D721Med (cell line): ENCODE measurements around the gene IPO9.

ENCODE experiments used
- DNase-seq: peaks from one replicate; pipeline ENCODE4 v3.0.0; 2011; ENCODE audit warnings: low spot score; ENCODE audit not compliant: insufficient read length
- FAIRE-seq: peaks from 2 replicates; lab custom pipeline; 2011; peaks lifted over from hg19 to GRCh38; lab: Jason Lieb, UNC
- TF ChIP-seq, protein P1 (sequence below): IDR thresholded peaks from 2 replicates; pipeline ENCODE4 v1.5.1; 2012; ENCODE audit warnings: mild to moderate bottlenecking, control low read depth; ENCODE audit not compliant: insufficient read depth; ENCODE audit errors: missing control alignments

Gene IPO9

DNA sequence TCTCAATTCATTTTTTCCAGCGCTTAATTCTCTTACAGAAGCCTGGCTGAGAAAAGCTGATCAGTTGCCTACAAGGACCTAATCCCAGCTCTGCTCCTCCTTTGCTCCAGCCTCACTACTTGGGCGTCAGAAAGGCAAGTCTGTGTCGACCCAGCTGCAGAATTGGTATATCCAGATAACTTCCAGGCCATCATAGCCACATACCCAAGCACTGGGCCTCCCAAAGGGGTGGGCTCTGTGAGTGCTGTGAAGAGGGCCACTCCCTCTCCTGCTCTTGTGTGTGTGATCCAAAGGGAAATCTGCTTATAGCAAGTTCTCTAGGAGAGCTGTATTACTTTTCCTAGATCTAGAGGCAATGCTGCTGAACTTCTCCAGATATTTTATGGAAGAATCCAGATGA is 99.3 kb downstream of the IPO9 start:
- DNase-seq = no peak
- peak; percentile 96 for FAIRE-seq
- TF ChIP-seq, protein P1, sequence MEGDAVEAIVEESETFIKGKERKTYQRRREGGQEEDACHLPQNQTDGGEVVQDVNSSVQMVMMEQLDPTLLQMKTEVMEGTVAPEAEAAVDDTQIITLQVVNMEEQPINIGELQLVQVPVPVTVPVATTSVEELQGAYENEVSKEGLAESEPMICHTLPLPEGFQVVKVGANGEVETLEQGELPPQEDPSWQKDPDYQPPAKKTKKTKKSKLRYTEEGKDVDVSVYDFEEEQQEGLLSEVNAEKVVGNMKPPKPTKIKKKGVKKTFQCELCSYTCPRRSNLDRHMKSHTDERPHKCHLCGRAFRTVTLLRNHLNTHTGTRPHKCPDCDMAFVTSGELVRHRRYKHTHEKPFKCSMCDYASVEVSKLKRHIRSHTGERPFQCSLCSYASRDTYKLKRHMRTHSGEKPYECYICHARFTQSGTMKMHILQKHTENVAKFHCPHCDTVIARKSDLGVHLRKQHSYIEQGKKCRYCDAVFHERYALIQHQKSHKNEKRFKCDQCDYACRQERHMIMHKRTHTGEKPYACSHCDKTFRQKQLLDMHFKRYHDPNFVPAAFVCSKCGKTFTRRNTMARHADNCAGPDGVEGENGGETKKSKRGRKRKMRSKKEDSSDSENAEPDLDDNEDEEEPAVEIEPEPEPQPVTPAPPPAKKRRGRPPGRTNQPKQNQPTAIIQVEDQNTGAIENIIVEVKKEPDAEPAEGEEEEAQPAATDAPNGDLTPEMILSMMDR = no peak

DNA sequence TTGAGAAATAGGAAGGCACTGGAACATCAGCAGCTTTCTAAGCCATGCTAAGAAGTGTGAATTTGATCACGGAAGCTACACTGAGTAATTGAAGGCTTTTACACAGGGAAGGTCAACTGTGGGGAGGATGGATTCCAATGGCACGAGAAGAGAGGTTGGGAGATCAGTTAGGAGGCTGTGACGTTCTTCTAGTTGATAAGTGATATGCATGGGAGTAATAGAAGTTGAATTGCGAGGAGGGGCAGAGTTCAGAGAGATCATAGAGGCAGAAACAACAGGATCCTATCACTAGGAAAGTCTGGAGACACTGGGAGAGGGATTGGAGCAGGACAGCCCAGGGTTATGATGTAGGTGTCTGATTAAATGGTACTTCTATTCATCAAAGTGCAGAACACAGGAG is 101.2 kb downstream of the IPO9 start:
- TF ChIP-seq, protein P1 = no peak
- FAIRE-seq (no peak), DNase-seq (no peak)

DNA sequence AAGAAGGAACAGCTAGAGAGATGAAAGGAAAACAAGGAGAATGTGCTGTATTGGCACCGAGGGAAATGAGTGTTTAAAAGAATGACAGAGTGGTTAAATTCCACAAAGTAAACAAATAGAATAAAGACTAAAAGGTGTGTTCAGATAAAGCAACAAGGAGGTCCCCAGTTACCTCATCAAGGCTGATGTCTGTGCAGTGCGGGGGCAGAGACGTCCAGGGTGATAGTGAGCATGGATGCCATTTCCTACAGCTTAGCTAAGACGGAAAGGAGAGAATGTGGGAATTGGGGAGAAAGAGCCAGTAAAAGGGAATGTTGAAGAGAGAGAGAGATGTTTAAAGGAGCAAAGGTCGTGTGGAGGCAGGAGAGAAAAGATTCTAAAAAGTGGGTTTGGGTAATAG is 101.8 kb downstream of the IPO9 start:
- DNase-seq (no peak), FAIRE-seq (no peak)
- TF ChIP-seq, protein P1 = no peak
